ENCODE results near the gene PTPN1. TPM values are rescaled to one million over a fixed set of nuclear protein-coding genes. Genes with fewer than 3 reads are reported as not detected.

PTPN1 gene
- total and polyA plus RNA-seq, 2 of the 13 experiments (the other 11 are each of a cell fraction or from before 2014, with no cell fraction given): 17.7 to 37.2 TPM

DNA sequence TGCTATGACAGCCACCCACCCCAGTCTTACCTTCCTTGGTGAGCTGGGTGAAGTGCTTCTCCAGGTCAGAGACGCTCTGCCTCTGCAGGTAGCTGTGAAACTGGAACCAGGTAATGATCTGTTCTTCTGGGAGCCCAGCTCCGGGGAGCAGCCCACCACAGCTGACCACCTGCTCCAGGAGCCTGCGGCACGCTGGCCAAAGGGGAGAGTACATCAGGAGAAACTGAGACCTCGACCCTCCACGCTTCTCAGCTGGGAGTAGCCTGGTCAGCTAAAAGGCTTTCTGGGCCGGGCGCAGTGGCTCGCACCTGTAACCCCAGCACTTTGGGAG is 82.8 kb downstream of the PTPN1 start (continued):
- TF ChIP-seq, protein P1, sequence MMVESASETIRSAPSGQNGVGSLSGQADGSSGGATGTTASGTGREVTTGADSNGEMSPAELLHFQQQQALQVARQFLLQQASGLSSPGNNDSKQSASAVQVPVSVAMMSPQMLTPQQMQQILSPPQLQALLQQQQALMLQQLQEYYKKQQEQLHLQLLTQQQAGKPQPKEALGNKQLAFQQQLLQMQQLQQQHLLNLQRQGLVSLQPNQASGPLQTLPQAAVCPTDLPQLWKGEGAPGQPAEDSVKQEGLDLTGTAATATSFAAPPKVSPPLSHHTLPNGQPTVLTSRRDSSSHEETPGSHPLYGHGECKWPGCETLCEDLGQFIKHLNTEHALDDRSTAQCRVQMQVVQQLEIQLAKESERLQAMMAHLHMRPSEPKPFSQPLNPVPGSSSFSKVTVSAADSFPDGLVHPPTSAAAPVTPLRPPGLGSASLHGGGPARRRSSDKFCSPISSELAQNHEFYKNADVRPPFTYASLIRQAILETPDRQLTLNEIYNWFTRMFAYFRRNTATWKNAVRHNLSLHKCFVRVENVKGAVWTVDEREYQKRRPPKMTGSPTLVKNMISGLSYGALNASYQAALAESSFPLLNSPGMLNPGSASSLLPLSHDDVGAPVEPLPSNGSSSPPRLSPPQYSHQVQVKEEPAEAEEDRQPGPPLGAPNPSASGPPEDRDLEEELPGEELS (CRISPR knock-in tag; IDR thresholded peaks at IDR 0.05): no peak
- TF ChIP-seq GFI1 (CRISPR knock-in tag; IDR thresholded peaks at IDR 0.05; ENCODE audit: borderline replicate concordance): no peak
- no peak for TF ChIP-seq RELA (CRISPR knock-in tag; IDR thresholded peaks at IDR 0.05)
- TF ChIP-seq GATAD2A (CRISPR knock-in tag; IDR thresholded peaks at IDR 0.05): no peak

DNA sequence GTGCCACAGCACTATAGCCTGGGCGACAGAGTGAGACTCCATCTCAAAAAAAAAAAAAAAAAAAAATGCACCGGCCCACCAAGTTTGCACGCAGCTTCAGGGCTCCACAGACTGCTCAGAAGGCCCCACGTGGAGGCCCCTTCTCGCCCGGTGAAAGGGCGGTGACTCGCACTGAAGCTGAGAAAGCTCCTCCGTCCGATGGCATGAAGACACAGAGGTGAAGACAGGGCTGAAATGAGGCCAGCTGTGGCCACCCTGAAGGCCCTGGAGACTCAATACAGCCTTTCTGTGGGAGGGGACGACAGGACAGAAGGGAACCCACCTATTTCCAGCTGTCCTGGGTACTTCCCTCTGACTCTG is 84.0 kb downstream of the PTPN1 start:
- Histone ChIP-seq H3K4me2 (ENCODE audit: low read depth, low read length) (no peak overlapping the region), H3K27ac (ENCODE audit: extremely low read length, insufficient read depth, low read length) (no peak overlapping the region), H2AFZ (ENCODE audit: low read length) (no peak overlapping the region), H4K20me1 (ENCODE audit: insufficient read depth, low read length) (no peaks in the 10 kb centered on the region), H3K4me1 (ENCODE audit: insufficient read depth, low read length) (peaks cover 32% of the 10 kb centered on the region), H3K9me3 (ENCODE audit: low read length) (no peaks in the 10 kb centered on the region), H3K4me3 (replicated peaks in 1 of 3; ENCODE audit: insufficient read depth in 1 of 3, low read depth in 2 of 3, low read length in 3 of 3) (no peak overlapping the region), H3K79me2 (ENCODE audit: insufficient read depth, low read length) (no peaks in the 10 kb centered on the region), H3K9ac (ENCODE audit: insufficient read depth, low read depth, low read length) (no peak overlapping the region), H3K27me3 (ENCODE audit: control insufficient read depth in 1 of 2, insufficient read depth in 2 of 2, low read length in 2 of 2) (peaks cover 12 to 42% of the 10 kb centered on the region in 2 experiments; a peak in 3 of 5 replicates), H3K36me3 (replicated peaks in 1 of 2; ENCODE audit: control insufficient read depth in 1 of 2, insufficient read depth in 2 of 2, low read length in 2 of 2) (no peaks in the 10 kb centered on the region)
- no TSS peak for BruUV-seq (replicated peaks)
- ChIA-PET POLR2A (interaction anchor here (0.6 to 1.3 kb wide), 2 partner anchors 10 to 404 kb away, joined by 3 to 5 read pairs; partner anchors contain the start of gene CEBPB), CTCF (ENCODE audit: low intra/inter-chr PET ratio, low total read pairs) (no interaction called here)
- TF ChIP-seq CBX2 (IDR thresholded peaks at IDR 0.05; ENCODE audit: low read depth, low read length): no peak
- TF ChIP-seq CBX2 (CRISPR knock-in tag; IDR thresholded peaks at IDR 0.05; ENCODE audit: low read depth): no peak
- TF ChIP-seq, protein P2, sequence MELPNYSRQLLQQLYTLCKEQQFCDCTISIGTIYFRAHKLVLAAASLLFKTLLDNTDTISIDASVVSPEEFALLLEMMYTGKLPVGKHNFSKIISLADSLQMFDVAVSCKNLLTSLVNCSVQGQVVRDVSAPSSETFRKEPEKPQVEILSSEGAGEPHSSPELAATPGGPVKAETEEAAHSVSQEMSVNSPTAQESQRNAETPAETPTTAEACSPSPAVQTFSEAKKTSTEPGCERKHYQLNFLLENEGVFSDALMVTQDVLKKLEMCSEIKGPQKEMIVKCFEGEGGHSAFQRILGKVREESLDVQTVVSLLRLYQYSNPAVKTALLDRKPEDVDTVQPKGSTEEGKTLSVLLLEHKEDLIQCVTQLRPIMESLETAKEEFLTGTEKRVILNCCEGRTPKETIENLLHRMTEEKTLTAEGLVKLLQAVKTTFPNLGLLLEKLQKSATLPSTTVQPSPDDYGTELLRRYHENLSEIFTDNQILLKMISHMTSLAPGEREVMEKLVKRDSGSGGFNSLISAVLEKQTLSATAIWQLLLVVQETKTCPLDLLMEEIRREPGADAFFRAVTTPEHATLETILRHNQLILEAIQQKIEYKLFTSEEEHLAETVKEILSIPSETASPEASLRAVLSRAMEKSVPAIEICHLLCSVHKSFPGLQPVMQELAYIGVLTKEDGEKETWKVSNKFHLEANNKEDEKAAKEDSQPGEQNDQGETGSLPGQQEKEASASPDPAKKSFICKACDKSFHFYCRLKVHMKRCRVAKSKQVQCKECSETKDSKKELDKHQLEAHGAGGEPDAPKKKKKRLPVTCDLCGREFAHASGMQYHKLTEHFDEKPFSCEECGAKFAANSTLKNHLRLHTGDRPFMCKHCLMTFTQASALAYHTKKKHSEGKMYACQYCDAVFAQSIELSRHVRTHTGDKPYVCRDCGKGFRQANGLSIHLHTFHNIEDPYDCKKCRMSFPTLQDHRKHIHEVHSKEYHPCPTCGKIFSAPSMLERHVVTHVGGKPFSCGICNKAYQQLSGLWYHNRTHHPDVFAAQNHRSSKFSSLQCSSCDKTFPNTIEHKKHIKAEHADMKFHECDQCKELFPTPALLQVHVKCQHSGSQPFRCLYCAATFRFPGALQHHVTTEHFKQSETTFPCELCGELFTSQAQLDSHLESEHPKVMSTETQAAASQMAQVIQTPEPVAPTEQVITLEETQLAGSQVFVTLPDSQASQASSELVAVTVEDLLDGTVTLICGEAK (IDR thresholded peaks at IDR 0.05): no peak
- TF ChIP-seq, protein P2 (CRISPR knock-in tag; IDR thresholded peaks at IDR 0.05): no peak
- TF ChIP-seq, protein P3, sequence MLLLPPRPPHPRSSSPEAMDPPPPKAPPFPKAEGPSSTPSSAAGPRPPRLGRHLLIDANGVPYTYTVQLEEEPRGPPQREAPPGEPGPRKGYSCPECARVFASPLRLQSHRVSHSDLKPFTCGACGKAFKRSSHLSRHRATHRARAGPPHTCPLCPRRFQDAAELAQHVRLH (CRISPR knock-in tag; IDR thresholded peaks at IDR 0.05; ENCODE audit: borderline replicate concordance, low read depth): 0 out of 2 replicates have a peak, but pooled peaks have one; percentile 9
- no peak for TF ChIP-seq ZNF264 (CRISPR knock-in tag; IDR thresholded peaks at IDR 0.05)
- peak; percentile 23 for TF ChIP-seq AGO2 (optimal IDR thresholded peaks at IDR 0.05; ENCODE audit: low read depth, low read length)
- no peak for TF ChIP-seq ZNF260 (CRISPR knock-in tag; IDR thresholded peaks at IDR 0.05; ENCODE audit: borderline replicate concordance, low read depth)
- FAIRE-seq (no peak), ATAC-seq (no peak), DNase-seq (ENCODE audit: low spot score) (no peak)
- WGBS (ENCODE audit: low lambda C conversion rate): 61% methylated on average over 11 of the region's 11 CpGs
- in situ Hi-C loops (cut with HindIII; ENCODE audit: extremely low pct_ligation_motif_present, low pct_unique_long_range_greater_than_20kb): no loop called here
- intact Hi-C loops (cut with micrococcal nuclease; ENCODE audit: unreplicated experiment): no loop called here
